ENCODE results near the gene SYNPO2.

Gene SYNPO2

GRCh38 chr4:119025916-119026661 lies 137.4 kb downstream of the SYNPO2 start:
- TF ChIP-seq CTCF (IDR thresholded peaks at IDR 0.05; ENCODE audit: low read depth, low read length): no peak
- no peak overlapping the region for H3K4me3 ChIP-seq (ENCODE audit: low read depth, low read length)

- TF ChIP-seq CTCF (IDR thresholded peaks at IDR 0.05; ENCODE audit: low read depth, low read length): no peak
- no peak overlapping the region for H3K4me3 ChIP-seq (ENCODE audit: low read depth, low read length)
Measured at GRCh38 chr4:119026662-119027444, 138.2 kb downstream of the SYNPO2 start.

- TF ChIP-seq CTCF (IDR thresholded peaks at IDR 0.05; ENCODE audit: low read depth, low read length): no peak
- H3K4me3 ChIP-seq (ENCODE audit: low read depth, low read length): no peak overlapping the region
Measured at GRCh38 chr4:119027811-119028210, 139.2 kb downstream of the SYNPO2 start.

GRCh38 chr4:119028296-119028695 lies 139.6 kb downstream of the SYNPO2 start:
- no peak for TF ChIP-seq CTCF (IDR thresholded peaks at IDR 0.05; ENCODE audit: low read depth, low read length)
- H3K4me3 ChIP-seq (ENCODE audit: low read depth, low read length): 0 out of 2 replicates have a peak overlapping the region, but pooled peaks have one; percentile 4

GRCh38 chr4:119029847-119030535 lies 141.3 kb downstream of the SYNPO2 start:
- TF ChIP-seq CTCF (IDR thresholded peaks at IDR 0.05; ENCODE audit: low read depth, low read length): no peak

GRCh38 chr4:119030536-119030890 lies 141.9 kb downstream of the SYNPO2 start:
- TF ChIP-seq CTCF (IDR thresholded peaks at IDR 0.05; ENCODE audit: low read depth, low read length): no peak
- no peak overlapping the region for H3K4me3 ChIP-seq (ENCODE audit: low read depth, low read length)

More at GRCh38 chr4:119029847-119030535, 141.3 kb downstream of the SYNPO2 start:
- H3K4me3 ChIP-seq (ENCODE audit: low read depth, low read length): no peak overlapping the region
